Naive thymus-derived CD8-positive, alpha-beta T cell (primary cell): Measurements from ENCODE around the gene AMOTL2. TPM values are rescaled to one million over a fixed set of nuclear protein-coding genes. Genes with fewer than 3 reads are reported as not detected.
A peak's percentile ranks its signal among the peaks of the same experiment; 100 is the strongest.

Experiments
- ATAC-seq, 2 donors: fragments of 150-1000 bp; cut with Tn5 transposase in 1 of 2; sonication (Bioruptor Pico), chemical (Tn5 transposase) in 1 of 2; 1 replicate in 1 of 2; 2 replicates in 1 of 2; pipeline ENCODE4 v1.10.0; 2021; ENCODE audit warnings: mild to moderate bottlenecking in 2 of 2, moderate library complexity in 2 of 2
- POLR2A ChIA-PET: fragments of 350-600 bp; sonication (Branson Sonifier 250); formaldehyde crosslinking; loops from one replicate; lab custom pipeline; 2021; ENCODE audit warnings: antibody characterized with exemption; lab: Charles Lee
- DNase-seq, 10 donors: peaks; one replicate each; pipeline versions ENCODE4 v3.0.0 to v3.0.0-alpha.2; 2020 to 2022
- H3K27ac Mint-ChIP-seq, 10 donors: one replicate each; pipeline ENCODE4 v1.8.0; 2020 to 2022; ENCODE audit warnings: mild to moderate bottlenecking in 10 of 10, mixed read lengths in 10 of 10, moderate library complexity in 4 of 10, inconsistent platforms in 1 of 10
- H3K27me3 Mint-ChIP-seq, 5 donors: one replicate each; pipeline ENCODE4 v1.8.0; 2021 to 2022; ENCODE audit warnings: mixed read lengths in 5 of 5
- H3K36me3 Mint-ChIP-seq, 3 donors: one replicate each; pipeline ENCODE4 v1.8.0; 2020 to 2022; ENCODE audit warnings: mixed read lengths in 3 of 3, mild to moderate bottlenecking in 2 of 3, inconsistent platforms in 1 of 3
- H3K4me1 Mint-ChIP-seq, 4 donors: one replicate each; pipeline ENCODE4 v1.8.0; 2021 to 2022; ENCODE audit warnings: mixed read lengths in 4 of 4
- H3K4me3 Mint-ChIP-seq, 10 donors: one replicate each; pipeline ENCODE4 v1.8.0; 2020 to 2022; ENCODE audit warnings: mild to moderate bottlenecking in 10 of 10, mixed read lengths in 10 of 10, moderate library complexity in 6 of 10, inconsistent platforms in 1 of 10
- H3K9me3 Mint-ChIP-seq, 9 donors: one replicate each; pipeline ENCODE4 v1.8.0; 2020 to 2022; ENCODE audit warnings: mixed read lengths in 9 of 9, mild to moderate bottlenecking in 3 of 9, inconsistent platforms in 1 of 9, moderate library complexity in 1 of 9
- polyA plus RNA-seq, 3 donors: library from polyadenylated mRNA; unstranded; fragments of 300-500 nt; fragmentation: Illumina TruSeq; gene quantifications; one replicate each; pipeline ENCODE4 v1.2.3, GENCODE V29; 2021
- total RNA-seq, 8 experiments: library from RNA in 2 of 8; stranded (reverse) in 2 of 8; gene quantifications; one replicate each; pipeline ENCODE4 v1.2.3 and lab custom pipeline; 2021 to 2026

Gene AMOTL2
- total and polyA plus RNA-seq, 5 experiments from 2014 or later = not detected

DNA sequence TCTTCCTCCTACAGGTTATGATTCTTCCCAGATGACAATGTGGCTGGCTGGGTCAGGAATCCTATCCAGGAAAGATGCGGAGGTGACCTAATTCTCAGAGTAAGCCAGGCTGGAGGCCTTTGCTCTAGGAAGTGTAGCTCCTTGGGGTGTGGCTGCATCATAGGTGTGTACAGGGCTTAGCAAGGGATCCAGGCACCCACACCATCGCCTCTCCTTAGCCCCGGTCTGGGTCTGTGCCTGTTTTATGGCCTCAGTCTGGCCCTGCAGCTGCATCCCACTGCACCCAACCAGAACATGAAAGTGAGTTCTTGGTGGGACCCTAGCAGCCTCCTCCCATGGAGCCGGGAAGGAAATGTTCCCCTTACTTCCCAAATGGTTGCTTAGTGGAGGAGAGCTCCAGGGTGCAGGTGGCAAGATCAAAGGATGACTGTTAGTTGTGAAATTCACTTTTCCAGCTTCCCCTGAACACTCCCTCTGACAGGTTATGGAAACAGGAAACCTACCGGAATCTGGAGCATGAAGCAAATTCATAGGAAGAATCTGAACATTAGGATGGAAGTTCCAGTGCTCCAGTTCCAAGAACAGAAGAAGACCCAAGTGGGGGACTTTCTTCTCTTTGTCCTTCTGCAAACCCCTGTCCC lies 2.7 kb upstream of the AMOTL2 start:
- no peak for ATAC-seq

DNA sequence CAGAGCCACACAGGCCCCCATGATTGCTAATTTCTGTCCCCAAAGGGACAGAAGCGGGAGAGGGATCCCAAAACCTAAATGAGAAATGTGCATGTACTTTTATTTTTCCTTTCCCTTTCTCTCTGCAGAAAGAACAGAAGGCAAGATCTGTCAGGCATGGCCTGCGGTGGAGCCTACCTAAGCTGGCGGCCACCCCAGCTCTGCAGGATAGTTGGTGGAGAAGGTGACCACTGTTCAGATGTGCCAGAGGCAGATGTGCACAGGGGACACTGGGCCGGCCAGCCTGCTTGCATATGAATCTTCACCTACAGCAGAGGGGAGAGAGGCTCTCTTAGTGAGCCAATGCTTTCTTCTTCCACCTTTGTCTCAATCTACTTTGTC lies 2.1 kb upstream of the AMOTL2 start:
- H3K4me1 Mint-ChIP-seq = peaks cover 7 to 15% (median 10%) of the 10 kb centered on the region in 4 donors
- POLR2A ChIA-PET = no interaction called here
- ATAC-seq (no peak), DNase-seq (no peak)
- peak overlapping the region in 1 of 10 donors; percentile 45 for H3K4me3 Mint-ChIP-seq
- H3K27ac Mint-ChIP-seq = no peak overlapping the region
- no peaks in the 10 kb centered on the region for H3K9me3 Mint-ChIP-seq
- peaks cover 21 to 63% (median 36%) of the 10 kb centered on the region in 5 donors for H3K27me3 Mint-ChIP-seq
- peaks cover 0 to 3% (median 0%) of the 10 kb centered on the region in 3 donors for H3K36me3 Mint-ChIP-seq

More for the DNA sequence above, 2.7 kb upstream of the AMOTL2 start:
- peaks cover 0 to 3% (median 0%) of the 10 kb centered on the region in 3 donors for H3K36me3 Mint-ChIP-seq
- H3K4me1 Mint-ChIP-seq = peaks cover 7 to 15% (median 10%) of the 10 kb centered on the region in 4 donors
- H3K27ac Mint-ChIP-seq = no peak overlapping the region
- H3K9me3 Mint-ChIP-seq = no peaks in the 10 kb centered on the region
- H3K27me3 Mint-ChIP-seq = peaks cover 21 to 60% (median 38%) of the 10 kb centered on the region in 5 donors
- DNase-seq = no peak
- POLR2A ChIA-PET = no interaction called here
- H3K4me3 Mint-ChIP-seq = peak overlapping the region in 1 of 10 donors; percentile 45

DNA sequence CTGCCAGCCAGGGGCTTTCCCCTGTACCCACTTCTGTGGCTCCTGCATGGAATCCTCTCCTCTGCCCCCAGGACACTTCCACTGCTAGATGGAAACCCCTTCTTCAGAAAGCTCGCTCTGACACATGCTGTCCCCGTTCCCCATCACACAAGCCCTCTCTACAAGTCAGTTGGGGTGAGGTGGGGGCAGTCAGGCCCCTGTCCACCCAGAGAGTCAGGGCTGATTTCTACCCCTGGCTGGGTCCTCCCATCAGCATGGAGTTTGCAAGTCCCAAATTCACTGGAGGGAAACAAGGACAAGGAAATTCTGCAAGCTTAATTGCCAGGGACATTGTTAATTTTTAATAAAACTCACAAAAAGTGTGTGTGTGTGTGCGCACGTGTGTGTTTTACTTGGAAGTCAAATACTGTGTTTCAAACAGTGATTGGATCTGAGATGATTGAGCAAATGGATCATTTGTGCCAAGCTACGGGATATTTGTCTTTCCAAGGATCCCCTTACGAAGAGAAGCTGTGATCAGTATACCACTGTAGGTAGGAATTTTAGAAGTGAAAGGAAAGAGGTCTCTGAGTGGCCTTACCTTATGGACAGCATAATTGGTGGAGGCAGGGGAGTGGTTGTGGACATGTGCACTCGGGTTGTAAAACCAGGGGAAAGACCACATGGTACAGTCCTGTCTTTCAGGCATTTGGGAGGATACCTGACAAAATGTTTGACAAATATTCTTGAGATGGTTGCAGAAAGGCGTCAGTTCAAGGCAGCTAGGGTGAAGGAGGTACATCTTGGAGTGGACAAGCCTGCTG lies 1.5 kb upstream of the AMOTL2 start:
- H3K27ac Mint-ChIP-seq = peak overlapping the region in 2 of 10 donors; percentile 15 to 64
- ATAC-seq = no peak
- H3K9me3 Mint-ChIP-seq = no peaks in the 10 kb centered on the region
- peaks cover 21 to 63% (median 36%) of the 10 kb centered on the region in 5 donors for H3K27me3 Mint-ChIP-seq
- DNase-seq = no peak
- peaks cover 7 to 15% (median 10%) of the 10 kb centered on the region in 4 donors for H3K4me1 Mint-ChIP-seq
- peaks cover 0 to 3% (median 0%) of the 10 kb centered on the region in 3 donors for H3K36me3 Mint-ChIP-seq
- POLR2A ChIA-PET = no interaction called here
- H3K4me3 Mint-ChIP-seq = peak overlapping the region; percentile 25 to 93 (median 81)

GRCh38 chr3:134374791-134375581 lies 739 bp upstream of the AMOTL2 start:
- H3K4me1 Mint-ChIP-seq = peaks cover 7 to 15% (median 10%) of the 10 kb centered on the region in 4 donors
- peaks cover 0 to 3% (median 0%) of the 10 kb centered on the region in 3 donors for H3K36me3 Mint-ChIP-seq
- H3K9me3 Mint-ChIP-seq = no peaks in the 10 kb centered on the region
- POLR2A ChIA-PET = no interaction called here
- H3K4me3 Mint-ChIP-seq = peak overlapping the region; percentile 68 to 93 (median 81)
- ATAC-seq = no peak
- H3K27ac Mint-ChIP-seq = peak overlapping the region in 2 of 10 donors; percentile 15 to 64
- no peak for DNase-seq
- H3K27me3 Mint-ChIP-seq = peaks cover 21 to 63% (median 36%) of the 10 kb centered on the region in 5 donors

DNA sequence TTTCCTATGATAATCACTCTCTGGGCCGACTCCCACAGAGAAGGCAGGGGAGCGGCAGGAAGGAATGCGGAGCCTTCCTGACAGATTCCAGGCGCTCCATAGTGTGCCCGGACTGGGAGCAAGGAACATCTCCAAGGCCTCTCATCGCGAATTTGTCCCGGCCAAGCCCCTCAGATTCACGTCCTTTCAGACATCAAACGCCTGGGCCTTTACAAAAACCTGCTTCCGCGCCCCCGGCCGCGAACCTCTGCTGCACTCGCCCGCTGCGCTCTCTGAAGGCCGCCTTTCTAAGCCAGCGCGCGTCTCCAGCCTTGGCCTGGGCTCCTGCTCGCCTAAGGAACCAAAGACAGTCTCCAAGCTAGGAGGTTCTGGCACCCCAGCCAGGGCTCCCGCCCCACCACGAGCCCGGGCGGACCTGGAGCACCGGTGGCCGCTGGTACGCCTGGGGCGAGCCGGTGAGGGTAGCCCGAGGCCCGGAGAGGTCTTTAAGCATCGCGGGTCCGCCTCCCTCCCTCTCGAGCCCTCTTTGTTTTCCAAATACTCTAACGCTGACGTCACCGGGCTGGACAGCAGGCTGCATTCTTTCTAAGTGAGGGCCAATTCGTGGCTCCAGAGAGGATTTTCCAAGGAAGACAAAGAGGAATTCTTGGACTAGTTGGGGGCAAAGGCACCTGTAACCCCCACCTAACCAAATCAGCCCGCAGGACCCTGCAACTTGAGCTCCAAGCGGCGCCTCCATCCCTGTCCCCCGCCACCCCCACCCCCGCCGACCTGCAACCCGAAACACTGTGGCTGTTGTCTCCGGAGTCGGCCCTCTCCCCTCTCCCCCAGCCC lies 759 bp downstream of the AMOTL2 start:
- Mint-ChIP-seq H3K4me3 (peak overlapping the region in 8 of 10 donors; percentile 30 to 93 (median 58)), H3K9me3 (no peaks in the 10 kb centered on the region), H3K27ac (no peak overlapping the region), H3K27me3 (peaks cover 21 to 61% (median 34%) of the 10 kb centered on the region in 5 donors), H3K4me1 (peaks cover 7 to 15% (median 10%) of the 10 kb centered on the region in 4 donors), H3K36me3 (peaks cover 0 to 3% (median 0%) of the 10 kb centered on the region in 3 donors)
- POLR2A ChIA-PET = interaction anchor here (0.9 kb wide), 1 partner anchor 10 kb away, joined by 3 read pairs; no protein-coding TSS in a partner anchor
- ATAC-seq (no peak), DNase-seq (no peak)

- H3K4me3 Mint-ChIP-seq = peak overlapping the region in 4 of 10 donors; percentile 27 to 69 (median 39)
- H3K9me3 Mint-ChIP-seq = no peaks in the 10 kb centered on the region
- DNase-seq = no peak
- H3K36me3 Mint-ChIP-seq = peaks cover 0 to 3% (median 0%) of the 10 kb centered on the region in 3 donors
- ATAC-seq = no peak
- no peak overlapping the region for H3K27ac Mint-ChIP-seq
- peaks cover 19 to 52% (median 34%) of the 10 kb centered on the region in 5 donors for H3K27me3 Mint-ChIP-seq
- POLR2A ChIA-PET = no interaction called here
- H3K4me1 Mint-ChIP-seq = peaks cover 7 to 15% (median 10%) of the 10 kb centered on the region in 4 donors
These were observed 1.6 kb downstream of the AMOTL2 start for GRCh38 chr3:134372396-134373270.

GRCh38 chr3:134371542-134372324 lies 2.5 kb downstream of the AMOTL2 start:
- H3K27ac Mint-ChIP-seq = no peak overlapping the region
- peaks cover 19 to 44% (median 32%) of the 10 kb centered on the region in 5 donors for H3K27me3 Mint-ChIP-seq
- no peak for ATAC-seq
- peaks cover 0 to 3% (median 0%) of the 10 kb centered on the region in 3 donors for H3K36me3 Mint-ChIP-seq
- POLR2A ChIA-PET = no interaction called here
- H3K4me3 Mint-ChIP-seq = no peak overlapping the region
- H3K4me1 Mint-ChIP-seq = peaks cover 7 to 15% (median 10%) of the 10 kb centered on the region in 4 donors
- H3K9me3 Mint-ChIP-seq = no peaks in the 10 kb centered on the region
- DNase-seq = no peak

DNA sequence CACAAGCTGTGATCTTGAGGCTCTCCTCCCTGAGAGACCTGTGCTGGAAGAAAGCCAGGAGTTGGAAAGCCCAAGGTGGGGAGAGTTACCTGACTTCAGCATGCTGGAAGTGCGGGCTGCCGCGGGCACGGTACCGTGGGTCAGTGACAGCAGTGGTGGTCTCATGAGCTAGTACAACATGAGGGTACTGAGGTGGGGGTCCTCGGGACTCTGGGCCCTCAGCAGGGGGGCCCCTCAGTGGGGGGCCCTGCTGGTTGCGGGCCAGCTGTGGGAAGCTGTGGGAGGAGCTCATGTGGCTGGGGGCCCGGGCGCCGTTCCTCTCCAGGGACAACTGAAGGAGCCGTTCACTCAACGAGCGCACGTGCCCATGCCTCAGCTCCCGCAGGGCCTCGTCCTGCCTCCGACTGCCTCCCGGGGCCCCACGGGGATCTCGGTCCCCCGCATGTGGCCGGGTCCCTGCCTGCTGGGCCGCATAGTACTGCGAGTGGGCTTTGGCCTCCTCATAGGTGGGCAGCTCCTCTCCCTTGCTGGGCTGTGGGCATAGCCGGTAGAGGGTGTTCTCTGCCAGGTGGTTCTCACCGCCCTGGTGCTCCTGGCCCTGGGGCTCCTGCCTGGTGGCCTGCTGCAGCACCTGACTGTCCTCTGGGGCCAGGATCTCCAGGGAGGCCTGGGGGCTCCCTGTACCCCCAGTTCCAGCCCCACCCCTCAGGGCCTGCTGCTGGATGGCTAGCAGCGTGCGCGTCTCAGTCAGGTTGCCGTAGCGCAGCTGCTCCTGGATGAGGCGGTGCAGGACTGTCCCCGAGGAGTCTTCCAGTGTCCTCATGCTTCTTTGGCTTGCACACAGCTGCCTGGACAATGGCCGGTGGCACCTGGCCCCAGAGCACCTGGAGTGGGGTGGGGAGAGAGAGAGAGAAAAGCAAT lies 3.4 kb downstream of the AMOTL2 start:
- Mint-ChIP-seq H3K4me3 (peak overlapping the region in 1 of 10 donors; percentile 10), H3K9me3 (no peaks in the 10 kb centered on the region), H3K27ac (peak overlapping the region in 1 of 10 donors; percentile 4), H3K27me3 (peaks cover 13 to 36% (median 24%) of the 10 kb centered on the region in 5 donors), H3K4me1 (peaks cover 8 to 15% (median 10%) of the 10 kb centered on the region in 4 donors), H3K36me3 (peaks cover 0 to 3% (median 0%) of the 10 kb centered on the region in 3 donors)
- ATAC-seq (no peak), DNase-seq (no peak)
- POLR2A ChIA-PET = no interaction called here

DNA sequence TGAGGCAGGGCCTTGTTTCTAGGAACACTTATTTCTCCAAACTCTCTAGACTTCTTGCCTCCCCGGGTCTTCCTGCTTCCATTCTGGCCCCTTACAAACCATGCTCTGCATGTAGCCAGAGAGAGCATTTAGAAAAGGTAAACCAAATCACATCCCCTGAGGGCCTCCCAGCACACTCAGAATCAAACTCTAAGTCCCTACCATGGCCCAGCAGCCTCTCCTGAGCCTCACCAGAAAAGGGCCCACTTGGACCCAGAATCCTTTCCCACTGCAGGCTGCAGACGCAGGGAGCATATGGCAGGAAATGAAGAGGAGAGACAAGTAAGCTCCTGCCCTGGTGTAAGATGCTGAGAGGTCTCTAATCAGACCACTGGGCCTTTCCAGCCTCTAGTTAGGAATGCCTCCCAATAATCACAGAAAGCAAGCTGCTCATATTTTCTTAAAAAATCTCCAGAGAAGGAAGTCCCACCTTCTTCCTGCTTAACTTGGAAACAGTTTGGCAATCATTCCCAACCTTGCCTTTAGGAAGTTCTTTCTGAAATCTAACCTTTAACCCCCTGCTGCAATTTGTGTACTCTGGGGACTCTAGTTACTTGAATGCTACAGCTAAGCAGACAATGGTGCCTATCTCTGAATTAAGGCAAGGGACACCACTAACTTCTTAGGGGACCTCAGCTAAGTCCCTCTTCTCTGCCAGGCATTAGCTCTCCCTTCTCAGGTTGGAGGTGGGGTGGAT lies 4.2 kb downstream of the AMOTL2 start:
- Mint-ChIP-seq H3K27ac (peak overlapping the region in 1 of 10 donors; percentile 4), H3K4me3 (no peak overlapping the region)

More for the DNA sequence above, 4.2 kb downstream of the AMOTL2 start:
- no peak for ATAC-seq
- peaks cover 8 to 14% (median 11%) of the 10 kb centered on the region in 4 donors for H3K4me1 Mint-ChIP-seq
- DNase-seq = no peak
- no peaks in the 10 kb centered on the region for H3K36me3 Mint-ChIP-seq
- H3K9me3 Mint-ChIP-seq = no peaks in the 10 kb centered on the region
- POLR2A ChIA-PET = no interaction called here
- H3K27me3 Mint-ChIP-seq = peaks cover 5 to 27% (median 16%) of the 10 kb centered on the region in 5 donors
